Skeletal muscle tissue (tissue), 4 donors: ENCODE results near the gene AURKB. TPM values are rescaled to one million over a fixed set of nuclear protein-coding genes. Genes with fewer than 3 reads are reported as not detected.
A peak's percentile ranks its signal among the peaks of the same experiment; 100 is the strongest.
"Not testable (repeated sequence)": the region's sequence is repeated elsewhere in the genome, so short reads cannot be mapped to it uniquely, and the experiment has no call there.

Source experiments
- H3K27ac ChIP-seq: one replicate; pipeline ENCODE4 v1.7.0; 2013; ENCODE audit warnings: mild to moderate bottlenecking, low read depth, low read length, inconsistent platforms
- H3K27me3 ChIP-seq, 3 donors: one replicate each; pipeline ENCODE4 v1.7.0; 2013; ENCODE audit warnings: low read length in 3 of 3; ENCODE audit not compliant: control insufficient read depth in 3 of 3, insufficient read depth in 3 of 3
- H3K36me3 ChIP-seq, 3 donors: one replicate each; pipeline ENCODE4 v1.7.0; 2013; ENCODE audit warnings: low read length in 3 of 3; ENCODE audit not compliant: control insufficient read depth in 3 of 3, insufficient read depth in 3 of 3
- H3K4me1 ChIP-seq, 3 donors: one replicate each; pipeline ENCODE4 v1.7.0; 2013; ENCODE audit warnings: low read length in 3 of 3, mild to moderate bottlenecking in 3 of 3; ENCODE audit not compliant: control insufficient read depth in 3 of 3, insufficient read depth in 3 of 3
- H3K4me3 ChIP-seq, 3 donors: one replicate each; pipeline ENCODE4 v1.7.0; 2013; ENCODE audit warnings: low read length in 3 of 3
- H3K9ac ChIP-seq, 3 donors: one replicate each; pipeline ENCODE4 v1.7.0; 2013; ENCODE audit warnings: low read length in 3 of 3, mild to moderate bottlenecking in 3 of 3, moderate library complexity in 2 of 3, low read depth in 1 of 3
- H3K9me3 ChIP-seq, 3 donors: one replicate each; pipeline ENCODE4 v1.7.0; 2013; ENCODE audit warnings: low read length in 3 of 3; ENCODE audit not compliant: control insufficient read depth in 3 of 3
- total RNA-seq: library from RNA; depleted of rRNA; stranded (reverse); fragments of >200 nt; gene quantifications from one replicate; pipeline ENCODE4 v1.2.3, GENCODE V29; 2014
- donor health status: Osteomylitis.

Gene AURKB
- total RNA-seq, 1 donor from 2014 or later = 5.7 TPM

GRCh38 chr17:8175795-8176196, 34.6 kb downstream of the AURKB start:
- H3K4me3 ChIP-seq = peak overlapping the region; percentile 64 to 82 (median 79)
- no peaks in the 10 kb centered on the region for H3K9me3 ChIP-seq
- peak overlapping the region; percentile 33 for H3K27ac ChIP-seq
- H3K9ac ChIP-seq = peak overlapping the region; percentile 66 to 84 (median 70)
- H3K4me1 ChIP-seq = peaks cover 20 to 28% (median 28%) of the 10 kb centered on the region in 3 donors
- no peaks in the 10 kb centered on the region for H3K27me3 ChIP-seq
- no peaks in the 10 kb centered on the region for H3K36me3 ChIP-seq

DNA sequence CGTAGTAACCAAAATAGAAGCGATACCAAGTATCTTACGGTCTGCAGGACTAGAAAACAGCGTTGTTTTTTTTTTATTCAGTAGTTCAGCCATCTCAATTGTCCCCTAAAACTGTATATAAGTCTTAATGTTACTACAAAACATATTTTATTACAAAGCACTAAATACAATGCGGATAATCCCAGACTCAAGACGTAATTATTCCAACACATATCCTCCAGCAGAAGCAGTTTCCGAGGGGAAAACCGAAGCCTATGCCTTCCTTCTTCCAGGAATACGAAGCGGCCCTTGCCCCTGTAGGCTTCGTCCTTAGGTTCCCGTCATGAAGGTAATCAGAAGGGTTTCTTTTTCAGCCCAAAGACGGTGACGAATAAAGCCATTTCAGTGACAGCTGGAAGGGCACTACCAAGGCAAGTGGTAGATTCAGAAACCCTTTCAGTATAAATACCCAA, 36.5 kb downstream of the AURKB start:
- Histone ChIP-seq H3K4me1 (peaks cover 20 to 28% (median 28%) of the 10 kb centered on the region in 3 donors), H3K9me3 (no peaks in the 10 kb centered on the region), H3K4me3 (peak overlapping the region; percentile 36 to 76 (median 70)), H3K27me3 (no peaks in the 10 kb centered on the region), H3K9ac (peak overlapping the region in 2 of 3 donors; percentile 70 to 82), H3K27ac (peak overlapping the region; percentile 83), H3K36me3 (no peaks in the 10 kb centered on the region)

GRCh38 chr17:8173056-8173870, 37.1 kb downstream of the AURKB start:
- peaks cover 20 to 28% (median 28%) of the 10 kb centered on the region in 3 donors for H3K4me1 ChIP-seq
- H3K27ac ChIP-seq = peak overlapping the region; percentile 83
- no peaks in the 10 kb centered on the region for H3K27me3 ChIP-seq
- H3K9ac ChIP-seq = peak overlapping the region; percentile 70 to 87 (median 82)
- H3K36me3 ChIP-seq = no peaks in the 10 kb centered on the region
- H3K9me3 ChIP-seq = no peaks in the 10 kb centered on the region
- peak overlapping the region; percentile 36 to 76 (median 70) for H3K4me3 ChIP-seq

DNA sequence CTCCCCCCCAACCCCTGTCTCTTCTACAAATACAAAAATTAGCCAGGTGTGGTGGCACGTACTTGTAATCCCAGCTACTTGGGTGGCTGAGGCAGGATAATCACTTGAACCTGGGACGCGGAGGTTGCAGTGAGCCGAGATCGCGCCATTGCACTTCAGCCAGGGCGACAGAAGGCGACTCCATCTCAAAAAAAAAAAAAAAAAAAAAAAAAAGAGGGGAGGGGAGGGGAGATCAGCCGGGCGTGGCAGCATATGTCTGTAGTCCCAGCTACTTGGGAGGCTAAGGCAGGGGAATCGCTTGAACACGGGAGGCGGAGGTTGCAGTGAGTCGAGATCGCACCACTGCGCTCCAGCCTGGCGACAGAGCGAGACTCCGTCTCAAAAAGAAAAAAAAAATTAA, 40.2 kb downstream of the AURKB start:
- peaks cover 7 to 16% (median 11%) of the 10 kb centered on the region in 3 donors for H3K4me1 ChIP-seq
- not testable (repeated sequence) for H3K4me3 ChIP-seq, H3K27me3 ChIP-seq, H3K9ac ChIP-seq, H3K36me3 ChIP-seq, H3K9me3 ChIP-seq, H3K27ac ChIP-seq

DNA sequence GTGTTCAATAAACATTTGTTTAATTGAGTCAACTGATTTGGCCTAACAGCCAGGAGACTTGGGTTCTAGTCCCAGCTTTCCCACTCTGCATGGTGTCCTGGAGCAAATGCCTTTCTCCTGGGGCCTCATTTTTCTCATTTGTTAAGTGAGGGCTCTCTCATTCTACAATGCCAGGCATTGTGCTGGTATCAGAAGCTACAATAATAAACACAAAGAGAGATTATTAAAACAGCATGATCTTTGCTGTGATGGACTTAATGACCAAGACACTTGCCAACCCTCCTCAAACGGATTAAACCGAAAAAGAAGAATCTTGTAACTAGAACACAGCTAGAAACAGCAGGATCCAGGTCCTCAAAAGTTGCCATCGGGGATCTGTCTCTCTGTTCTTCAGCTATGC, 42.8 kb downstream of the AURKB start:
- Histone ChIP-seq H3K4me1 (peaks cover 20 to 25% (median 24%) of the 10 kb centered on the region in 3 donors), H3K27ac (no peak overlapping the region), H3K9ac (no peak overlapping the region)

DNA sequence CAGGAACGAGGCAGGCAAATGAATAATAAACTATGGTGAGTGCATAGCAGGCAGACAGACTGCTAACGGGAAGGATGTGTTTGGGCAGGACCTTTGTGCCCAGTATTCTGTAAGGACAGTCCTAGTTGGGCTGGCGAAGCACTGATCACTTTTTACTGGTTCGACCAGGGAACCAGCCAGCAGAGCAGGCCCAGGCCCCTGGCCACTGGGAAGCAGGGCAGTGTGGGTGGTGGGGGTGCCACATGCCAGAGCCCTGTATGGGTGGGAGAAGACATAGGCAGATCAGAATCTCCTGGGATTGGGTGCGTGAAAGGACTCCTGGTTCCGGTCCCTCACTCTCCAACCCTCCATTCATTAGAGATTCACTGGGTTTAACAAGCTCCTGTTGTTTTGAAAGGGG, 43.6 kb downstream of the AURKB start:
- H3K4me3 ChIP-seq = no peak overlapping the region
- peaks cover 2 to 3% (median 2%) of the 10 kb centered on the region in 3 donors for H3K36me3 ChIP-seq
- no peak overlapping the region for H3K27ac ChIP-seq
- H3K9ac ChIP-seq = peak overlapping the region in 1 of 3 donors; percentile 8
- H3K4me1 ChIP-seq = peaks cover 23 to 30% (median 26%) of the 10 kb centered on the region in 3 donors
- no peaks in the 10 kb centered on the region for H3K9me3 ChIP-seq
- no peaks in the 10 kb centered on the region for H3K27me3 ChIP-seq

More for the DNA sequence above, 42.8 kb downstream of the AURKB start:
- Histone ChIP-seq H3K4me3 (no peak overlapping the region), H3K9me3 (no peaks in the 10 kb centered on the region), H3K36me3 (no peaks in the 10 kb centered on the region), H3K27me3 (no peaks in the 10 kb centered on the region)

- Histone ChIP-seq H3K27ac (peak overlapping the region; percentile 99), H3K4me3 (peak overlapping the region; percentile 15 to 77 (median 35)), H3K27me3 (no peaks in the 10 kb centered on the region)
These were observed 45.6 kb downstream of the AURKB start for GRCh38 chr17:8164815-8165131.

GRCh38 chr17:8163978-8164814, 46.2 kb downstream of the AURKB start:
- H3K4me3 ChIP-seq = peak overlapping the region; percentile 15 to 77 (median 70)
- peaks cover 20 to 23% (median 23%) of the 10 kb centered on the region in 3 donors for H3K36me3 ChIP-seq
- H3K9ac ChIP-seq = peak overlapping the region; percentile 82 to 99 (median 84)
- no peaks in the 10 kb centered on the region for H3K9me3 ChIP-seq
- peak overlapping the region; percentile 99 for H3K27ac ChIP-seq
- peaks cover 38 to 51% (median 43%) of the 10 kb centered on the region in 3 donors for H3K4me1 ChIP-seq
- H3K27me3 ChIP-seq = no peaks in the 10 kb centered on the region

More at GRCh38 chr17:8164815-8165131, 45.6 kb downstream of the AURKB start:
- Histone ChIP-seq H3K9ac (peak overlapping the region in 2 of 3 donors; percentile 84 to 99), H3K4me1 (peaks cover 35 to 45% (median 39%) of the 10 kb centered on the region in 3 donors), H3K9me3 (no peaks in the 10 kb centered on the region), H3K36me3 (peaks cover 17 to 20% (median 18%) of the 10 kb centered on the region in 3 donors)

GRCh38 chr17:8162997-8163977, 47.1 kb downstream of the AURKB start:
- H3K27ac ChIP-seq = peak overlapping the region; percentile 99
- peaks cover 20 to 23% (median 23%) of the 10 kb centered on the region in 3 donors for H3K36me3 ChIP-seq
- peak overlapping the region; percentile 82 to 99 (median 84) for H3K9ac ChIP-seq
- H3K4me1 ChIP-seq = peaks cover 43 to 57% (median 48%) of the 10 kb centered on the region in 3 donors
- H3K9me3 ChIP-seq = no peaks in the 10 kb centered on the region
- H3K4me3 ChIP-seq = peak overlapping the region; percentile 61 to 77 (median 70)
- H3K27me3 ChIP-seq = no peaks in the 10 kb centered on the region
